Neural cell (in vitro differentiated cells): ENCODE data around the gene MXRA8. TPM values are rescaled to one million over a fixed set of nuclear protein-coding genes. Genes with fewer than 3 reads are reported as not detected.

ENCODE experiments used
- H2AFZ ChIP-seq: fragments of 200-600, 300-800 bp; sonication (generic), shearing (Covaris generic); 2 replicates; pipeline ENCODE4 v1.6.0; 2014; ENCODE audit warnings: low read depth, mild to moderate bottlenecking, antibody characterized with exemption, low read length, moderate library complexity
- H3F3A ChIP-seq: fragments of 200-600 bp; shearing (Covaris generic); 2 replicates; pipeline ENCODE4 v1.6.1; 2016; ENCODE audit warnings: mild to moderate bottlenecking, moderate library complexity, mixed read lengths, antibody characterized with exemption, low read length; ENCODE audit not compliant: insufficient read depth, poor library complexity, severe bottlenecking
- H3K27ac ChIP-seq: fragments of 200-600, 300-800 bp; sonication (generic), shearing (Covaris generic); 2 replicates; pipeline ENCODE4 v1.5.1; 2014; ENCODE audit warnings: mild to moderate bottlenecking, low read length, moderate library complexity
- H3K27me3 ChIP-seq: fragments of 300-800, 200-600 bp; sonication (generic), shearing (Covaris generic); 2 replicates; pipeline ENCODE4 v1.6.0; 2014; ENCODE audit warnings: mild to moderate bottlenecking, low read depth, low read length, moderate library complexity; ENCODE audit not compliant: insufficient read depth
- H3K36me3 ChIP-seq: fragments of 300-800, 200-600 bp; sonication (generic), shearing (Covaris generic); 2 replicates; pipeline ENCODE4 v1.5.1; 2014; ENCODE audit warnings: mild to moderate bottlenecking, antibody characterized with exemption, low read length, moderate library complexity; ENCODE audit not compliant: insufficient read depth
- H3K4me2 ChIP-seq: fragments of 300-800, 200-600 bp; sonication (generic), shearing (Covaris generic); 2 replicates; pipeline ENCODE4 v1.6.0; 2014; ENCODE audit warnings: mild to moderate bottlenecking, low read length
- H3K4me3 ChIP-seq: fragments of 300-800, 200-600 bp; sonication (generic), shearing (Covaris generic); 2 replicates; pipeline ENCODE4 v1.5.1; 2014; ENCODE audit warnings: mild to moderate bottlenecking, low read length, moderate library complexity
- H3K79me2 ChIP-seq: fragments of 200-600 bp; shearing (Covaris generic); replicated peaks from 2 replicates; pipeline ENCODE4 v1.6.0; 2014; ENCODE audit warnings: mild to moderate bottlenecking, low read length, moderate library complexity; ENCODE audit not compliant: insufficient read depth
- H3K9ac ChIP-seq: fragments of 300-800, 200-600 bp; sonication (generic), shearing (Covaris generic); 2 replicates; pipeline ENCODE4 v1.6.1; 2016; ENCODE audit warnings: mild to moderate bottlenecking, low read length, mixed read lengths
- H3K9me2 ChIP-seq: fragments of 200-600 bp; shearing (Covaris generic); 2 replicates; pipeline ENCODE4 v1.6.1; 2016; ENCODE audit warnings: mild to moderate bottlenecking, low read length, mixed read lengths; ENCODE audit not compliant: insufficient read depth
- H3K9me3 ChIP-seq: fragments of 200-600, 300-800 bp; sonication (generic), shearing (Covaris generic); 2 replicates; pipeline ENCODE4 v1.6.1; 2016; ENCODE audit warnings: mild to moderate bottlenecking, mixed run types, low read length, moderate library complexity, mixed read lengths
- H4K20me1 ChIP-seq: fragments of 200-600 bp; shearing (Covaris generic); 2 replicates; pipeline ENCODE4 v1.6.1; 2016; ENCODE audit warnings: mild to moderate bottlenecking, mixed run types; ENCODE audit not compliant: insufficient read depth
- EP300 ChIP-seq: fragments of 450-650 bp; conservative IDR thresholded peaks from 2 replicates; pipeline ENCODE4 v1.6.1; 2014; ENCODE audit warnings: antibody characterized with exemption, mild to moderate bottlenecking, moderate library complexity; ENCODE audit not compliant: poor library complexity, severe bottlenecking
- EZH2 ChIP-seq: fragments of 200-600, 300-800 bp; shearing (Covaris generic), sonication (generic); IDR thresholded peaks from 2 replicates; pipeline ENCODE4 v1.6.1; 2014; ENCODE audit warnings: antibody characterized with exemption, low read length, borderline replicate concordance, mild to moderate bottlenecking; ENCODE audit not compliant: insufficient read depth, poor library complexity, severe bottlenecking
- MXI1 ChIP-seq: fragments of 450-650 bp; conservative IDR thresholded peaks from 2 replicates; pipeline ENCODE4 v1.6.1; 2014; ENCODE audit warnings: antibody characterized with exemption, mild to moderate bottlenecking; ENCODE audit not compliant: poor library complexity, severe bottlenecking
- POLR2AphosphoS5 ChIP-seq: IDR thresholded peaks from 2 replicates; pipeline ENCODE4 v1.6.1; 2012
- RAD21 ChIP-seq: fragments of 450-650 bp; conservative IDR thresholded peaks from 2 replicates; pipeline ENCODE4 v1.6.1; 2014; ENCODE audit warnings: antibody characterized with exemption, mild to moderate bottlenecking, moderate library complexity
- SMC3 ChIP-seq: fragments of 450-650 bp; conservative IDR thresholded peaks from 2 replicates; pipeline ENCODE4 v1.6.1; 2014; ENCODE audit warnings: antibody characterized with exemption, mild to moderate bottlenecking, moderate library complexity; ENCODE audit not compliant: poor library complexity
- TAF1 ChIP-seq: IDR thresholded peaks from 2 replicates; pipeline ENCODE4 v1.6.1; 2012; ENCODE audit warnings: low read depth
- polyA plus RNA-seq: library from polyadenylated mRNA; depleted of rRNA; stranded (reverse); fragments of >200 nt; gene quantifications from 2 replicates; pipeline ENCODE4 v1.2.3, GENCODE V29; 2014
- TF ChIP-seq, protein P1 (sequence below): fragments of 450-650 bp; IDR thresholded peaks from 2 replicates; pipeline ENCODE4 v1.5.1; 2014; ENCODE audit warnings: antibody characterized with exemption, mild to moderate bottlenecking, moderate library complexity; ENCODE audit not compliant: poor library complexity, severe bottlenecking
- TF ChIP-seq, protein P2 (sequence below): IDR thresholded peaks from 2 replicates; pipeline ENCODE4 v1.6.1; 2012; ENCODE audit warnings: borderline replicate concordance

The MXRA8 gene
- polyA plus RNA-seq, 1 donor from 2014 or later: 1.7 TPM

DNA sequence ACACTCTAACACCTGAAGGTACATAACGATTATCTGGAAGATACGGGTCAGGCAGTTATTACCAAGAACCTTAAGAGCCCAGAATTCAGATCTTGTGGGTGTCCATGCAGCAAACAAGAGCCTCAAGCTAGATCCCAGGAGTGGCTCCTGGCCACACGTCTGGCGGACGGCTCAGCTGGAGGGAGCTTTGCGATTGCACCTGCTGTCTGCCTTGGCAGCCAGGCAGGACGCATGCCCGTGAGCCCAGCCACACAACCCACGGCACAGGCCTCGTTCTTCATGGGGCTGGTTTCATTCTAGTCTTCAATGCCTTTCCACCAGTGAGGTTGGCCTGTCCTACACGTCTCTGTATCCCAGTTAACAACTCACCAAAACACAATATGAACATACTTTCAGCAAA lies 35.1 kb upstream of the MXRA8 start:
- no peaks in the 10 kb centered on the region for H3F3A ChIP-seq
- H3K9me3 ChIP-seq: no peaks in the 10 kb centered on the region
- H3K27ac ChIP-seq: no peak overlapping the region
- TF ChIP-seq MXI1: no peak
- TF ChIP-seq SMC3: no peak
- TF ChIP-seq EZH2: no peak
- TF ChIP-seq, protein P1, sequence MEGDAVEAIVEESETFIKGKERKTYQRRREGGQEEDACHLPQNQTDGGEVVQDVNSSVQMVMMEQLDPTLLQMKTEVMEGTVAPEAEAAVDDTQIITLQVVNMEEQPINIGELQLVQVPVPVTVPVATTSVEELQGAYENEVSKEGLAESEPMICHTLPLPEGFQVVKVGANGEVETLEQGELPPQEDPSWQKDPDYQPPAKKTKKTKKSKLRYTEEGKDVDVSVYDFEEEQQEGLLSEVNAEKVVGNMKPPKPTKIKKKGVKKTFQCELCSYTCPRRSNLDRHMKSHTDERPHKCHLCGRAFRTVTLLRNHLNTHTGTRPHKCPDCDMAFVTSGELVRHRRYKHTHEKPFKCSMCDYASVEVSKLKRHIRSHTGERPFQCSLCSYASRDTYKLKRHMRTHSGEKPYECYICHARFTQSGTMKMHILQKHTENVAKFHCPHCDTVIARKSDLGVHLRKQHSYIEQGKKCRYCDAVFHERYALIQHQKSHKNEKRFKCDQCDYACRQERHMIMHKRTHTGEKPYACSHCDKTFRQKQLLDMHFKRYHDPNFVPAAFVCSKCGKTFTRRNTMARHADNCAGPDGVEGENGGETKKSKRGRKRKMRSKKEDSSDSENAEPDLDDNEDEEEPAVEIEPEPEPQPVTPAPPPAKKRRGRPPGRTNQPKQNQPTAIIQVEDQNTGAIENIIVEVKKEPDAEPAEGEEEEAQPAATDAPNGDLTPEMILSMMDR: no peak
- TF ChIP-seq TAF1: no peak
- no peak for TF ChIP-seq POLR2AphosphoS5
- TF ChIP-seq, protein P2, sequence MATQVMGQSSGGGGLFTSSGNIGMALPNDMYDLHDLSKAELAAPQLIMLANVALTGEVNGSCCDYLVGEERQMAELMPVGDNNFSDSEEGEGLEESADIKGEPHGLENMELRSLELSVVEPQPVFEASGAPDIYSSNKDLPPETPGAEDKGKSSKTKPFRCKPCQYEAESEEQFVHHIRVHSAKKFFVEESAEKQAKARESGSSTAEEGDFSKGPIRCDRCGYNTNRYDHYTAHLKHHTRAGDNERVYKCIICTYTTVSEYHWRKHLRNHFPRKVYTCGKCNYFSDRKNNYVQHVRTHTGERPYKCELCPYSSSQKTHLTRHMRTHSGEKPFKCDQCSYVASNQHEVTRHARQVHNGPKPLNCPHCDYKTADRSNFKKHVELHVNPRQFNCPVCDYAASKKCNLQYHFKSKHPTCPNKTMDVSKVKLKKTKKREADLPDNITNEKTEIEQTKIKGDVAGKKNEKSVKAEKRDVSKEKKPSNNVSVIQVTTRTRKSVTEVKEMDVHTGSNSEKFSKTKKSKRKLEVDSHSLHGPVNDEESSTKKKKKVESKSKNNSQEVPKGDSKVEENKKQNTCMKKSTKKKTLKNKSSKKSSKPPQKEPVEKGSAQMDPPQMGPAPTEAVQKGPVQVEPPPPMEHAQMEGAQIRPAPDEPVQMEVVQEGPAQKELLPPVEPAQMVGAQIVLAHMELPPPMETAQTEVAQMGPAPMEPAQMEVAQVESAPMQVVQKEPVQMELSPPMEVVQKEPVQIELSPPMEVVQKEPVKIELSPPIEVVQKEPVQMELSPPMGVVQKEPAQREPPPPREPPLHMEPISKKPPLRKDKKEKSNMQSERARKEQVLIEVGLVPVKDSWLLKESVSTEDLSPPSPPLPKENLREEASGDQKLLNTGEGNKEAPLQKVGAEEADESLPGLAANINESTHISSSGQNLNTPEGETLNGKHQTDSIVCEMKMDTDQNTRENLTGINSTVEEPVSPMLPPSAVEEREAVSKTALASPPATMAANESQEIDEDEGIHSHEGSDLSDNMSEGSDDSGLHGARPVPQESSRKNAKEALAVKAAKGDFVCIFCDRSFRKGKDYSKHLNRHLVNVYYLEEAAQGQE: no peak
- no peak for TF ChIP-seq RAD21
- TF ChIP-seq EP300: no peak
- H3K79me2 ChIP-seq: peaks cover 19% of the 10 kb centered on the region
- H3K4me3 ChIP-seq: no peak overlapping the region
- no peak overlapping the region for H2AFZ ChIP-seq
- no peaks in the 10 kb centered on the region for H3K9me2 ChIP-seq
- H3K9ac ChIP-seq: no peak overlapping the region
- no peak overlapping the region for H3K4me2 ChIP-seq
- H3K36me3 ChIP-seq: no peaks in the 10 kb centered on the region
- H3K27me3 ChIP-seq: no peaks in the 10 kb centered on the region
- no peaks in the 10 kb centered on the region for H4K20me1 ChIP-seq

DNA sequence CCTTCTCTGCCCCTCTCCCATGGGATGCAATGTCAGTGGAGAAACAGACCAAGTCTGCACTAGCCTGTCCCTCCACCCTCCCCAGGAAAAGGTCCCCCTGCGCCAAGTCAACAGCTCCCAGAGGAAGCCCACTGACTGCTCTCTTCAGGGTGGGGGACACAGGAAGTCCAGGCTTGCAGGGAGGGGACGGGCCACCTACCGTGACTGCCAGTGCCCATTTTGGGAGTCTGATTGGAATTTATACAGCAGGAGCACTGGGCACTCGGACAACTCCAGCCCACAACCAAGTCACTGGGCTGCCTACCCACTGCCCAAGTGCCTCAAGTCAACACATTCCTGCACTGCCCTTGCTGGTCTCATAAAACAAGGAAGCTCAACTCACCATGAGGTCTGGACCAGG lies 34.7 kb upstream of the MXRA8 start:
- H3K9me2 ChIP-seq: no peaks in the 10 kb centered on the region
- no peaks in the 10 kb centered on the region for H4K20me1 ChIP-seq
- TF ChIP-seq, protein P1: no peak
- TF ChIP-seq MXI1: no peak
- TF ChIP-seq SMC3: no peak
- no peak for TF ChIP-seq TAF1
- no peaks in the 10 kb centered on the region for H3K36me3 ChIP-seq
- no peak overlapping the region for H3K4me3 ChIP-seq
- H3K79me2 ChIP-seq: peaks cover 15% of the 10 kb centered on the region
- H2AFZ ChIP-seq: no peak overlapping the region
- no peaks in the 10 kb centered on the region for H3K27me3 ChIP-seq
- no peak overlapping the region for H3K4me2 ChIP-seq
- H3F3A ChIP-seq: no peaks in the 10 kb centered on the region
- H3K9me3 ChIP-seq: no peaks in the 10 kb centered on the region
- H3K27ac ChIP-seq: no peak overlapping the region
- H3K9ac ChIP-seq: no peak overlapping the region
